ENCODE data around the gene CCM2L.

Gene CCM2L

GRCh38 chr20:32009564-32009963 lies 674 bp upstream of the CCM2L start:
- H3K27ac ChIP-seq: no peak overlapping the region
- TF ChIP-seq CTCF (IDR thresholded peaks at IDR 0.05): no peak
- no peak for TF ChIP-seq ZFX (IDR thresholded peaks at IDR 0.05; ENCODE audit: borderline replicate concordance)

GRCh38 chr20:32010666-32011065 lies 428 bp downstream of the CCM2L start:
- TF ChIP-seq CTCF (IDR thresholded peaks at IDR 0.05): no peak
- no peak for TF ChIP-seq ZFX (IDR thresholded peaks at IDR 0.05; ENCODE audit: borderline replicate concordance)
- no peak overlapping the region for H3K27ac ChIP-seq

GRCh38 chr20:32012159-32012688 lies 2.0 kb downstream of the CCM2L start:
- H3K27ac ChIP-seq: no peak overlapping the region
- TF ChIP-seq ZFX (IDR thresholded peaks at IDR 0.05; ENCODE audit: borderline replicate concordance) (no peak), CTCF (IDR thresholded peaks at IDR 0.05) (no peak)

- TF ChIP-seq ZFX (IDR thresholded peaks at IDR 0.05; ENCODE audit: borderline replicate concordance) (no peak), CTCF (IDR thresholded peaks at IDR 0.05) (no peak)
- H3K27ac ChIP-seq: no peak overlapping the region
Measured at GRCh38 chr20:32013326-32013725, 3.1 kb downstream of the CCM2L start.

DNA sequence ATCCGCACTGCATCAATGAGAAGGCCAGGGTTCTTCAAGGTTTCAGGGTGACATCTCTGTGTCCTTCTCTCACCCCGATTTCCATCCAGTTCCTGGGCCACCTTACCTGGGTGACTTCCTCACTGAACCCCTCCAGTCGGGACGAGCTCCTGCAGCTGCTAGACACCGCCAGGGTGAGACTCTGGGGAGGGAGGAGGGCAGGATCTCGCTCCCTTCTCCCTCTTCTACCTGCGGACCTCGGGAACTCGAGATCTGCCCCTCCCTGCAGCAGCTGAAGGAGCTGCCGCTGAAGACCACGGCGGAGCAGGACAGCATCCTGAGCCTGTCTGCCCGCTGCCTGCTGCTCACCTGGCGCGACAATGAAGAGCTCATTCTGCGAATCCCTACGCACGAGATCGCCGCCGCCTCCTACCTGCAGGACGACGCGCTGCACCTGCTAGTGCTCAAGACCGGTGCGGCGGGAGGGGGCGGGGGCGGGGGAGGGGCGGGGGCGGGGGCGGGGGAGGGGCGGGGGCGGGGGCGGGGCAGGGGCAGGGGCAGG lies 7.5 kb downstream of the CCM2L start:
- TF ChIP-seq ZFX (IDR thresholded peaks at IDR 0.05; ENCODE audit: borderline replicate concordance) (no peak), CTCF (IDR thresholded peaks at IDR 0.05) (peak; percentile 62)
- peak overlapping the region; percentile 78 for H3K27ac ChIP-seq

- no peak for TF ChIP-seq ZFX (IDR thresholded peaks at IDR 0.05; ENCODE audit: borderline replicate concordance)
- TF ChIP-seq CTCF (IDR thresholded peaks at IDR 0.05): no peak
- peak overlapping the region; percentile 78 for H3K27ac ChIP-seq
Measured at GRCh38 chr20:32018269-32019155, 8.3 kb downstream of the CCM2L start.

- TF ChIP-seq CTCF (IDR thresholded peaks at IDR 0.05) (peak; percentile 51), ZFX (IDR thresholded peaks at IDR 0.05; ENCODE audit: borderline replicate concordance) (no peak)
- H3K27ac ChIP-seq: peak overlapping the region; percentile 78
Measured at GRCh38 chr20:32019156-32019510, 8.9 kb downstream of the CCM2L start.
